HEK293T (cell line): ENCODE results near the gene PNN.
"Not testable (repeated sequence)": the region's sequence is repeated elsewhere in the genome, so short reads cannot be mapped to it uniquely, and the experiment has no call there.

Experiments
- CTCF ChIA-PET: fragments of 350-600 bp; formaldehyde crosslinking; extraction: SDS; loops from one replicate; lab custom pipeline; 2021; ENCODE audit warnings: antibody characterized with exemption, inconsistent platforms; lab: Yijun Ruan, JAX
- POLR2A ChIA-PET: fragments of 350-600 bp; formaldehyde crosslinking; extraction: SDS; loops from one replicate; lab custom pipeline; 2020; ENCODE audit warnings: antibody characterized with exemption, inconsistent platforms; lab: Yijun Ruan, JAX
- DNase-seq: peaks from one replicate; pipeline ENCODE4 v3.0.0; 2012; ENCODE audit warnings: mixed read lengths; ENCODE audit errors: extremely low spot score
- ARNT ChIP-seq: fragments of 450-650 bp; IDR thresholded peaks from 2 replicates; pipeline ENCODE4 v1.6.1; 2017; ENCODE audit warnings: mild to moderate bottlenecking
- BHLHE40 ChIP-seq: fragments of 450-650 bp; IDR thresholded peaks from 2 replicates; pipeline ENCODE4 v1.6.1; 2016; ENCODE audit warnings: mild to moderate bottlenecking, moderate library complexity, borderline replicate concordance
- CTBP1 ChIP-seq: fragments of 450-650 bp; IDR thresholded peaks from 2 replicates; pipeline ENCODE4 v1.6.1; 2016; ENCODE audit warnings: borderline replicate concordance
- ELF4 ChIP-seq: fragments of 450-650 bp; IDR thresholded peaks from 2 replicates; pipeline ENCODE4 v1.6.1; 2017; ENCODE audit warnings: antibody characterized with exemption
- FOXA1 ChIP-seq: fragments of 450-650 bp; IDR thresholded peaks from 2 replicates; pipeline ENCODE4 v1.6.1; 2016; ENCODE audit warnings: mild to moderate bottlenecking
- FOXK2 ChIP-seq: fragments of 450-650 bp; IDR thresholded peaks from 2 replicates; pipeline ENCODE4 v1.6.1; 2016; ENCODE audit warnings: mild to moderate bottlenecking
- FOXM1 ChIP-seq: fragments of 450-650 bp; IDR thresholded peaks from 2 replicates; pipeline ENCODE4 v1.6.1; 2017; ENCODE audit warnings: mild to moderate bottlenecking, borderline replicate concordance
- HDGF ChIP-seq: fragments of 450-650 bp; IDR thresholded peaks from 2 replicates; pipeline ENCODE4 v1.6.1; 2017; ENCODE audit warnings: antibody characterized with exemption, borderline replicate concordance
- L3MBTL2 ChIP-seq: fragments of 450-650 bp; conservative IDR thresholded peaks from 2 replicates; pipeline ENCODE4 v1.6.1; 2016; ENCODE audit warnings: mild to moderate bottlenecking
- LEF1 ChIP-seq: fragments of 450-650 bp; IDR thresholded peaks from 2 replicates; pipeline ENCODE4 v1.6.1; 2017; ENCODE audit warnings: mild to moderate bottlenecking, borderline replicate concordance
- NFRKB ChIP-seq: fragments of 450-650 bp; IDR thresholded peaks from 2 replicates; pipeline ENCODE4 v1.6.1; 2016; ENCODE audit warnings: mild to moderate bottlenecking, moderate library complexity
- PKNOX1 ChIP-seq: fragments of 450-650 bp; IDR thresholded peaks from 2 replicates; pipeline ENCODE4 v1.6.1; 2016
- SP1 ChIP-seq: fragments of 450-650 bp; IDR thresholded peaks from 2 replicates; pipeline ENCODE4 v1.6.1; 2017
- SUZ12 ChIP-seq: fragments of 450-650 bp; IDR thresholded peaks from 2 replicates; pipeline ENCODE4 v1.6.1; 2016; ENCODE audit warnings: mild to moderate bottlenecking
- TARDBP ChIP-seq: fragments of 450-650 bp; IDR thresholded peaks from 2 replicates; pipeline ENCODE4 v1.6.1; 2016
- ZNF384 ChIP-seq: fragments of 450-650 bp; IDR thresholded peaks from 2 replicates; pipeline ENCODE4 v1.6.1; 2016

PNN gene

GRCh38 chr14:39217214-39217879 lies 42.3 kb downstream of the PNN start:
- ChIA-PET POLR2A (no interaction called here), CTCF (no interaction called here)
- TF ChIP-seq L3MBTL2 (no peak), PKNOX1 (no peak), BHLHE40 (no peak), TARDBP (no peak), HDGF (no peak), ZNF384 (no peak), ARNT (no peak)
- DNase-seq = no peak

GRCh38 chr14:39218171-39218769 lies 43.2 kb downstream of the PNN start:
- ChIA-PET POLR2A (no interaction called here), CTCF (no interaction called here)
- TF ChIP-seq FOXM1 (no peak), SP1 (no peak), FOXK2 (no peak), ZNF384 (no peak), LEF1 (no peak), ELF4 (no peak), HDGF (no peak), ARNT (no peak), L3MBTL2 (no peak), CTBP1 (no peak), TARDBP (no peak), NFRKB (no peak), SUZ12 (no peak), FOXA1 (no peak), PKNOX1 (no peak)
- DNase-seq = no peak

- no peak for DNase-seq
- ChIA-PET POLR2A (no interaction called here), CTCF (no interaction called here)
- TF ChIP-seq ELF4 = no peak
- TF ChIP-seq CTBP1 = no peak
- TF ChIP-seq FOXM1 = no peak
- TF ChIP-seq SP1 = no peak
- no peak for TF ChIP-seq ZNF384
- no peak for TF ChIP-seq LEF1
- no peak for TF ChIP-seq ARNT
- TF ChIP-seq FOXK2 = no peak
- no peak for TF ChIP-seq PKNOX1
- no peak for TF ChIP-seq NFRKB
- no peak for TF ChIP-seq HDGF
- no peak for TF ChIP-seq BHLHE40
- no peak for TF ChIP-seq SUZ12
- no peak for TF ChIP-seq TARDBP
- no peak for TF ChIP-seq FOXA1
- no peak for TF ChIP-seq L3MBTL2
These were observed 44.0 kb downstream of the PNN start for GRCh38 chr14:39219075-39219499.

GRCh38 chr14:39220473-39220872 lies 45.4 kb downstream of the PNN start:
- CTCF ChIA-PET = interaction anchor here (1.0 kb wide), 1 partner anchor 11 kb away, joined by 4 read pairs; no protein-coding TSS in a partner anchor
- DNase-seq = not testable (repeated sequence)
- POLR2A ChIA-PET = interaction anchor here (1.0 kb wide), 1 partner anchor 50 kb away, joined by 3 read pairs; the partner anchor contains the start of gene TRAPPC6B

- no peak for DNase-seq
- CTCF ChIA-PET = no interaction called here
- TF ChIP-seq BHLHE40 (no peak), SUZ12 (no peak), TARDBP (no peak), ZNF384 (no peak), NFRKB (no peak), PKNOX1 (no peak), FOXK2 (no peak), SP1 (no peak), L3MBTL2 (no peak), LEF1 (no peak), ELF4 (no peak), FOXA1 (no peak), ARNT (no peak), CTBP1 (no peak), FOXM1 (no peak), HDGF (no peak)
- POLR2A ChIA-PET = interaction anchor here (1.1 kb wide), 1 partner anchor 39 kb away, joined by 3 read pairs; no protein-coding TSS in a partner anchor
These were observed 53.0 kb downstream of the PNN start for GRCh38 chr14:39228044-39228443.
